OCI-LY7 (cell line): Measurements from ENCODE around the gene GABRB3.

Experiments
- CTCF ChIP-seq: fragments of 200-600 bp; sonication (generic); conservative IDR thresholded peaks from 2 replicates; pipeline ENCODE4 v1.5.1; 2014; ENCODE audit warnings: mild to moderate bottlenecking, antibody characterized with exemption, low read length, moderate library complexity, mixed read lengths
- EZH2phosphoT487 ChIP-seq: fragments of 200-600 bp; sonication (generic); IDR thresholded peaks from 2 replicates; pipeline ENCODE4 v1.6.1; 2018; ENCODE audit warnings: low read depth, borderline replicate concordance, mild to moderate bottlenecking, mixed run types, antibody characterized with exemption, low read length, moderate library complexity, mixed read lengths

- no peak for TF ChIP-seq EZH2phosphoT487
- TF ChIP-seq CTCF = no peak
Observed at GRCh38 chr15:26806151-26806550, 33.3 kb upstream of the GABRB3 start.
